Esophagus squamous epithelium (tissue), 5 donors: ENCODE results near the gene KDM4C. TPM values are rescaled to one million over a fixed set of nuclear protein-coding genes. Genes with fewer than 3 reads are reported as not detected.

Experiments used
- DNase-seq: peaks from one replicate; lab custom pipeline; 2025; lab: John Stamatoyannopoulos, UW
- H3K27ac ChIP-seq, 4 donors: fragments of 200-600 bp; sonication (generic); one replicate each; pipeline ENCODE4 v1.5.1; 2016 to 2019; ENCODE audit warnings: mild to moderate bottlenecking in 1 of 4
- H3K27me3 ChIP-seq, 4 donors: fragments of 200-600 bp; sonication (generic); 1 replicate in 3 of 4; 2 replicates in 1 of 4; pipeline versions ENCODE4 v1.5.1 to v1.6.0; 2017 to 2021; ENCODE audit warnings: antibody characterized with exemption in 1 of 4
- H3K36me3 ChIP-seq, 3 donors: fragments of 200-600 bp; sonication (generic); one replicate each; pipeline ENCODE4 v1.5.1; 2016 to 2019
- H3K4me1 ChIP-seq, 3 donors: fragments of 200-600 bp; sonication (generic); one replicate each; pipeline ENCODE4 v1.5.1; 2017 to 2019
- H3K4me3 ChIP-seq, 4 donors: fragments of 200-600 bp; sonication (generic); 1 replicate in 3 of 4; 2 replicates in 1 of 4; pipeline ENCODE4 v1.5.1; 2016 to 2019; ENCODE audit warnings: mild to moderate bottlenecking in 2 of 4, moderate library complexity in 1 of 4
- H3K9me3 ChIP-seq, 3 donors: fragments of 200-600 bp; sonication (generic); one replicate each; pipeline ENCODE4 v1.5.1; 2016 to 2019
- POLR2A ChIP-seq, 4 donors: fragments of 450-650 bp; IDR thresholded peaks; one replicate each; pipeline ENCODE4 v1.6.1; 2017; ENCODE audit warnings: antibody characterized with exemption in 4 of 4, mild to moderate bottlenecking in 4 of 4, moderate library complexity in 3 of 4
- WGBS, 2 donors: methylation state at CpG; one replicate each; pipeline ENCODE4 v1.1.5; 2018; 5-methylcytosine and 5-hydroxymethylcytosine counted together
- intact Hi-C: fragments of 100-400 bp; cut with DNase I; formaldehyde crosslinking; loops from one replicate; pipeline ENCODE4 v1.15.0; 2022
- total RNA-seq, 4 donors: library from RNA; depleted of rRNA; stranded (reverse); fragments of >200 nt; gene quantifications; one replicate each; pipeline ENCODE4 v1.1.0, GENCODE V29; 2016
- TF ChIP-seq, protein P1 (sequence below), 6 experiments: fragments of 450-650 bp in 4 of 6; fragments of 200-600 bp in 2 of 6; sonication (generic) in 2 of 6; IDR thresholded peaks; one replicate each; pipeline ENCODE4 v1.5.1; 2016 to 2019; ENCODE audit warnings: antibody characterized with exemption in 6 of 6, mild to moderate bottlenecking in 4 of 6, moderate library complexity in 4 of 6
- donor health status: DM: yes; HTN: yes; CAD: no.

The KDM4C gene
- total RNA-seq, 4 donors from 2014 or later, result 12.5 to 43.9 (median 22.9) TPM

DNA sequence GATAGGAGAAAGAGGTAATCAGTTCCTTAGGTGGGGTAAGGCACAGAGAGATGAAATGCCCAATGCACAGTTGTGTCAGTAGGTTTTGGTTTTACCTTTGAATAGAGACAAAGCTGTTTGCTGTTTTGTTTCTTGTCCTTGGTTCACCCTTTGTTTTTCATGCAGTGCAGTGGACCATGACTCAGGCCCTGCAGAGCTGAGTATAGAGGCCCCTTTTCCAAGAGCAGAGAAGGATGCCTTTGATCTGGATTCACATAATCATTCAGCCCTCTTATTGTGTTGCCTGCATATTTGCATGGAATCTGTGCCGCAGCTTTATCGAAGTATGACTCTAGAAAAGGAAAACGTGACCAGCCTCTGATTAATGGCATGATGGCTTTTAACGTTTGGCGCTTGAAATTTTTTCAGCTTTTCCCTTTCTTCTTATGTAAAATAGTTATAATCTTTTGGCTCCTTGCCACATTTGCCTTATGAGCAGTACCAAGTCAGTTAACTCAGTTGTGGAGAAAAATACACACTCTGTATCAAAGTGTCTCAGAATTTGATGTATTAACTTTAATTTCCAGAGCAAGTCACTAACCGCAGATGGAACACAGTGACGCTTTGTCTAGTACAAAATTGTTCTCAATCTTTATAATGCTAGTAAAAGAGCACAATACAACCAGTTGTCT, 197.6 kb downstream of the KDM4C start:
- H3K9me3 ChIP-seq, result no peaks in the 10 kb centered on the region
- no peak for DNase-seq
- no peaks in the 10 kb centered on the region for H3K27me3 ChIP-seq
- WGBS, 2 donors, result 42% methylated on average over 7 of the region's 7 CpGs
- H3K27ac ChIP-seq, result no peak overlapping the region
- peaks cover 0 to 17% (median 5%) of the 10 kb centered on the region in 3 donors for H3K4me1 ChIP-seq
- intact Hi-C loops, result no loop called here
- peaks cover 0 to 6% (median 0%) of the 10 kb centered on the region in 3 donors for H3K36me3 ChIP-seq
- TF ChIP-seq, protein P1, sequence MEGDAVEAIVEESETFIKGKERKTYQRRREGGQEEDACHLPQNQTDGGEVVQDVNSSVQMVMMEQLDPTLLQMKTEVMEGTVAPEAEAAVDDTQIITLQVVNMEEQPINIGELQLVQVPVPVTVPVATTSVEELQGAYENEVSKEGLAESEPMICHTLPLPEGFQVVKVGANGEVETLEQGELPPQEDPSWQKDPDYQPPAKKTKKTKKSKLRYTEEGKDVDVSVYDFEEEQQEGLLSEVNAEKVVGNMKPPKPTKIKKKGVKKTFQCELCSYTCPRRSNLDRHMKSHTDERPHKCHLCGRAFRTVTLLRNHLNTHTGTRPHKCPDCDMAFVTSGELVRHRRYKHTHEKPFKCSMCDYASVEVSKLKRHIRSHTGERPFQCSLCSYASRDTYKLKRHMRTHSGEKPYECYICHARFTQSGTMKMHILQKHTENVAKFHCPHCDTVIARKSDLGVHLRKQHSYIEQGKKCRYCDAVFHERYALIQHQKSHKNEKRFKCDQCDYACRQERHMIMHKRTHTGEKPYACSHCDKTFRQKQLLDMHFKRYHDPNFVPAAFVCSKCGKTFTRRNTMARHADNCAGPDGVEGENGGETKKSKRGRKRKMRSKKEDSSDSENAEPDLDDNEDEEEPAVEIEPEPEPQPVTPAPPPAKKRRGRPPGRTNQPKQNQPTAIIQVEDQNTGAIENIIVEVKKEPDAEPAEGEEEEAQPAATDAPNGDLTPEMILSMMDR (IDR thresholded peaks at IDR 0.05), result no peak
- TF ChIP-seq POLR2A (IDR thresholded peaks at IDR 0.05), result no peak
- no peak overlapping the region for H3K4me3 ChIP-seq

DNA sequence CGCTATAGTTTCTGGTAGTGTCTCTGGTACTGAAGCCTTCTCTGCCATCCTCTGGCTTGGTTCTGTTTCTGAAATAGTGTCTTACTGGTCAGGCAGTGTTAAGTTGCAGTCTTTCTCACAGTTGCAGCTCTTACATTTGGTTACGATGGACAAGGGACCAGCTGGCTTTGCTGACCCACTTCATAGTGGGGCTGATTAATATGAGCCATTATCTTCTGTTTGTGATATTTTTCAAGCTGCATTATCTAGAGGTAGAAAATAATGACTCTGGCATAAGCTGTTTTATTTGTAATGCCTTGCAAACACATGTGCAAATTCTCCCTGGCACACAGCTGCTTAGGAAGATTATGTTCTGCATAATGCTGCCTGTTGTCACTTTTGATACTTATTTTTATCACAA, 199.1 kb downstream of the KDM4C start:
- DNase-seq, result no peak
- no peaks in the 10 kb centered on the region for H3K27me3 ChIP-seq

DNA sequence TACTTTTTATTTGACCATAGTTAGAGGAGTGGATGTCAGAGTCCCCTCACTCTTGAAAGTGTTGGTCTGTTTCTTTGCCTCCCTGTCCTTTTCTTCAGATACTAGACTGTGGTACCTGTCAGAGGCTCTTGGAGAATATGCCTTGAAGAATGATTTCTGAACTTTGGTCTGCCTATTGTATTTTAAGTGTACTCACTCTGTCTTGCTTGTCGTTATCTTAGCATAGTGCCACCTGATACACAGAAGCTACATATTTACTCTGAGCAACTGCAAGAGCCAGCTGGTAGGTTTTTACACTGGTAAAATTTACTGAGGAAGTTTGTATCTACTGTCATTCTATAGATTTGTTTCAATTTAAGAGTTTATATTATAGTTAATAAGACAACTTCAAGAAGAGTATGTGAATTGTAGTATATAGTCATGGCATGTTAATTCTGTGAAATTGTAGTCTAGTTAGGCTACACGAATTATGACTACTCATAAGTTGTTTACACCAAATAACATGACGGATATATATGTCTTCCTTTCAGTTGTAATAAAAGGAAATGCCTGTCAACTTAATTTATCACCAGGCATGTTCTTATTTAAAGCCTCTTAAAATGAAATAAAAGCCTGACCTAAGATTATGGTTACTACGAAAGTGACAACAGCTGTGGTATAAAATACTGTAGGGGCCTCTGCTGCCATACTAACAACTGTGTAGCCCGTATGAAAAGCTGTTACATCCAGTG, 201.7 kb downstream of the KDM4C start:
- TF ChIP-seq, protein P1 (IDR thresholded peaks at IDR 0.05), result no peak
- no peak for TF ChIP-seq POLR2A (IDR thresholded peaks at IDR 0.05)
- intact Hi-C loops, result no loop called here
- no peak for DNase-seq
- Histone ChIP-seq H3K4me3 (no peak overlapping the region), H3K36me3 (peaks cover 0 to 15% (median 0%) of the 10 kb centered on the region in 3 donors), H3K9me3 (no peaks in the 10 kb centered on the region), H3K4me1 (peaks cover 0 to 17% (median 5%) of the 10 kb centered on the region in 3 donors), H3K27me3 (no peaks in the 10 kb centered on the region), H3K27ac (no peak overlapping the region)
- WGBS, 2 donors, result 78 to 82% methylated on average over 5 of the region's 5 CpGs

More for the DNA sequence above, 199.1 kb downstream of the KDM4C start:
- peaks cover 0 to 17% (median 5%) of the 10 kb centered on the region in 3 donors for H3K4me1 ChIP-seq
- H3K4me3 ChIP-seq, result no peak overlapping the region
- intact Hi-C loops, result no loop called here
- TF ChIP-seq, protein P1 (IDR thresholded peaks at IDR 0.05), result no peak
- no peaks in the 10 kb centered on the region for H3K9me3 ChIP-seq
- no peak overlapping the region for H3K27ac ChIP-seq
- H3K36me3 ChIP-seq, result peaks cover 0 to 15% (median 0%) of the 10 kb centered on the region in 3 donors
- 92 to 93% methylated on average over 2 of the region's 2 CpGs for WGBS, 2 donors

DNA sequence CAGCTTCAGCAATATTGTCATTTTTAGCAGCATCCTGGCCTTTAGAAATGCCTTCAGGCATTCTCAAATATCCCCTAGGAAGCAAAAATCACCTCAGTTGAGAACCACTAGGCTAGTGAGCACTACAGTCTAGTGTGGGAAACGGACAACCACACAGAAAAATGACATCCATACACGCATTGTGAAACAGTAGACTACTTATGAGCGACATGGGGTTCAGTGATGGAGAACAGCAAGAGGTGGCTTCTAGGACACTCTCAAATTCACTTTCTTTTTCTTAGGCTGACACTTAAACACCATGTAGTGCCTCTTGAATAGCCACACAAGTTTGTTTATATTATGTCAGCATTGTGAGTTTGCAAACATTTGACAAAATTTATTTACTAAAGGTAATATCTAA, 203.0 kb downstream of the KDM4C start:
- TF ChIP-seq, protein P1 (IDR thresholded peaks at IDR 0.05), result no peak
- no peak for TF ChIP-seq POLR2A (IDR thresholded peaks at IDR 0.05)
- H3K36me3 ChIP-seq, result peaks cover 0 to 15% (median 0%) of the 10 kb centered on the region in 3 donors
- 94 to 97% methylated on average over 3 of the region's 3 CpGs for WGBS, 2 donors
- intact Hi-C loops, result no loop called here
- no peaks in the 10 kb centered on the region for H3K27me3 ChIP-seq
- DNase-seq, result no peak
- no peaks in the 10 kb centered on the region for H3K9me3 ChIP-seq
- no peak overlapping the region for H3K27ac ChIP-seq
- peaks cover 0 to 5% (median 0%) of the 10 kb centered on the region in 3 donors for H3K4me1 ChIP-seq
- H3K4me3 ChIP-seq, result no peak overlapping the region
